SK-N-SH treated with all-trans-retinoic acid at 6 μM for 48 hours (cell line): ENCODE data around the gene ITGB3.

ENCODE experiments used
- ARNTL ChIP-seq: fragments of 450-650 bp; formaldehyde crosslinking; IDR thresholded peaks from 2 replicates; pipeline ENCODE4 v1.5.0; 2020; ENCODE audit warnings: low read depth, mild to moderate bottlenecking, moderate library complexity, borderline replicate concordance
- ISL1 ChIP-seq: fragments of 250-450 bp; sonication (Bioruptor Pico); IDR thresholded peaks from 2 replicates; pipeline ENCODE4 v2.1.2; 2022; ENCODE audit warnings: mild to moderate bottlenecking, moderate library complexity
- PATZ1 ChIP-seq: fragments of 250-450 bp; sonication (Bioruptor Pico); IDR thresholded peaks from 2 replicates; pipeline ENCODE4 v1.8.0; 2020; ENCODE audit warnings: mild to moderate bottlenecking, moderate library complexity, borderline replicate concordance
- RARB ChIP-seq: fragments of 250-450 bp; sonication (Bioruptor Pico); IDR thresholded peaks from 2 replicates; pipeline ENCODE4 v1.8.0; 2021; ENCODE audit warnings: mild to moderate bottlenecking, moderate library complexity
- TOX ChIP-seq: fragments of 250-450 bp; sonication (Bioruptor Pico); IDR thresholded peaks from 2 replicates; pipeline ENCODE4 v1.8.0; 2021; ENCODE audit warnings: mild to moderate bottlenecking, moderate library complexity, borderline replicate concordance
- ZFP3 ChIP-seq: fragments of 250-450 bp; sonication (Bioruptor Pico); IDR thresholded peaks from 2 replicates; pipeline ENCODE4 v1.5.0; 2020; ENCODE audit warnings: mild to moderate bottlenecking, moderate library complexity
- ZFP30 ChIP-seq: fragments of 450-650 bp; formaldehyde crosslinking; IDR thresholded peaks from 2 replicates; pipeline ENCODE4 v1.5.0; 2022; ENCODE audit warnings: mild to moderate bottlenecking, moderate library complexity
- ZNF8 ChIP-seq: fragments of 450-650 bp; formaldehyde crosslinking; IDR thresholded peaks from 2 replicates; pipeline ENCODE4 v1.5.0; 2020; ENCODE audit warnings: mild to moderate bottlenecking, moderate library complexity

- no peak for TF ChIP-seq RARB (CRISPR knock-in tag)
- no peak for TF ChIP-seq ISL1 (CRISPR knock-in tag)
- TF ChIP-seq ZFP3 (CRISPR knock-in tag), result no peak
- TF ChIP-seq ARNTL (CRISPR knock-in tag), result no peak
- no peak for TF ChIP-seq TOX (CRISPR knock-in tag)
- no peak for TF ChIP-seq ZFP30
- no peak for TF ChIP-seq ZNF8
- no peak for TF ChIP-seq PATZ1 (CRISPR knock-in tag)
Measured at GRCh38 chr17:47220531-47220999, 33.1 kb upstream of the ITGB3 start.
